ENCODE results near the gene IL13RA1. TPM values are rescaled to one million over a fixed set of nuclear protein-coding genes. Genes with fewer than 3 reads are reported as not detected.

IL13RA1 gene
- total and polyA plus RNA-seq, 3 experiments from 2014 or later, result 0.59 to 0.60 TPM; not detected in 1

GRCh38 chrX:118770133-118770760 is 42.8 kb downstream of the IL13RA1 start:
- no peaks in the 10 kb centered on the region for H3K36me3 Mint-ChIP-seq
- CTCF ChIA-PET, result no interaction called here
- Histone ChIP-seq H3K27me3 (ENCODE audit: insufficient read depth, low read length, poor library complexity, severe bottlenecking) (no peaks in the 10 kb centered on the region), H3K4me3 (ENCODE audit: low read length) (no peak overlapping the region), H3K36me3 (ENCODE audit: insufficient read depth, low read length) (no peaks in the 10 kb centered on the region), H3K9me3 (ENCODE audit: low read length) (no peaks in the 10 kb centered on the region), H3K27ac (ENCODE audit: low read depth, low read length) (no peak overlapping the region), H3K4me1 (ENCODE audit: insufficient read depth, low read length) (no peaks in the 10 kb centered on the region)
- H3K4me1 Mint-ChIP-seq, result no peaks in the 10 kb centered on the region
- H3K27ac Mint-ChIP-seq, result no peak overlapping the region
- DNase-seq, result no peak
- H3K9me3 Mint-ChIP-seq, result no peaks in the 10 kb centered on the region
- no peak overlapping the region for H3K4me3 Mint-ChIP-seq
- POLR2A ChIA-PET, result no interaction called here
- H3K27me3 Mint-ChIP-seq, result peaks cover 7 to 23% of the 10 kb centered on the region in 2 donors

DNA sequence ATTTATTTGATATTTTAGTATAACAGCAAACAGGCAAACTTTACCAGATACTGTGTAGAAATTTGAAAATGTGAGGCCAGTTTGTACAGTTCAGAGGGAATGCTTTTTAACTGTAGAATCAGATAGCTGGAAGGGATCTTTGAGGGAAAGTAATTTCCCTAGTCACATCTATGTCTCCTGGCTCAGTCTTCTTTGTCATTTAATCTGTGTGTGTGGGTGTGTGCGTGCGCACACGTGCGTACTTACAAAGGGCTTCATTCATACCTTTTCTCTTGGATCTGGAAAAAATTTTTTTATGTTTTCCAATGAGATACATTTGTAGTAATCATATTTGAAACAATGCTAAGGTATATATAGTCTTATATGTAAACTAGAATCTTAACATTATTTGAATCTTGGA is 44.6 kb downstream of the IL13RA1 start:
- H3K4me1 Mint-ChIP-seq, result no peaks in the 10 kb centered on the region
- H3K4me3 Mint-ChIP-seq, result no peak overlapping the region
- no peaks in the 10 kb centered on the region for H3K27me3 ChIP-seq (ENCODE audit: insufficient read depth, low read length, poor library complexity, severe bottlenecking)
- no peak overlapping the region for H3K27ac Mint-ChIP-seq
- no peak overlapping the region for H3K27ac ChIP-seq (ENCODE audit: low read depth, low read length)
- no peaks in the 10 kb centered on the region for H3K36me3 ChIP-seq (ENCODE audit: insufficient read depth, low read length)
- H3K9me3 ChIP-seq (ENCODE audit: low read length), result no peaks in the 10 kb centered on the region
- no peaks in the 10 kb centered on the region for H3K36me3 Mint-ChIP-seq
- no peak for DNase-seq
- H3K27me3 Mint-ChIP-seq, result peaks cover 16% of the 10 kb centered on the region in 2 donors
- CTCF ChIA-PET, result no interaction called here
- no peak overlapping the region for H3K4me3 ChIP-seq (ENCODE audit: low read length)
- H3K4me1 ChIP-seq (ENCODE audit: insufficient read depth, low read length), result no peaks in the 10 kb centered on the region
- POLR2A ChIA-PET, result no interaction called here
- H3K9me3 Mint-ChIP-seq, result no peaks in the 10 kb centered on the region

- no peaks in the 10 kb centered on the region for H3K36me3 ChIP-seq (ENCODE audit: insufficient read depth, low read length)
- Mint-ChIP-seq H3K27me3 (peaks cover 3 to 16% of the 10 kb centered on the region in 2 donors), H3K27ac (no peak overlapping the region), H3K9me3 (no peaks in the 10 kb centered on the region), H3K4me1 (no peaks in the 10 kb centered on the region), H3K4me3 (no peak overlapping the region), H3K36me3 (no peaks in the 10 kb centered on the region)
- no peaks in the 10 kb centered on the region for H3K9me3 ChIP-seq (ENCODE audit: low read length)
- ChIA-PET POLR2A (no interaction called here), CTCF (no interaction called here)
- no peak overlapping the region for H3K27ac ChIP-seq (ENCODE audit: low read depth, low read length)
- H3K4me3 ChIP-seq (ENCODE audit: low read length), result no peak overlapping the region
- no peak for DNase-seq
- H3K27me3 ChIP-seq (ENCODE audit: insufficient read depth, low read length, poor library complexity, severe bottlenecking), result no peaks in the 10 kb centered on the region
- H3K4me1 ChIP-seq (ENCODE audit: insufficient read depth, low read length), result no peaks in the 10 kb centered on the region
These were observed 46.4 kb downstream of the IL13RA1 start for GRCh38 chrX:118773782-118774181.

DNA sequence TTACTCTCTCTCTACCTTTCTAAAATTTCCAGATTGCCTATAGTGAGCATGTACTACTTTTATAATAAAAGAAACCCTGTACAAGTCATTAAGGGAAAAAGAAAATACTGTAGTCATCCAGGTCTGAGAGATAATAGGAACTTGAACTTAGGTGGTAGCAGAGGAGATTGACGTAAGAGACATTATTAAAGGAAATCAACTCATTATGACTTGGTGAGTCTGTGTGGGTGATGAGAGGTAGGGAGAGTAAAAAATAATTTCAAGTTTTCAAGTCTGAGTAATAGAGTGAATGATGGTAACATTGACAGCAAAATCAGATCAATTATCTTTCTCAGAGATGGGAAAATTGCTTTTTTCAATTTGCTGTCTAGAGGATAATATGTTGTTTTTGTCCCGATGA is 52.2 kb downstream of the IL13RA1 start:
- Mint-ChIP-seq H3K9me3 (no peaks in the 10 kb centered on the region), H3K4me3 (no peak overlapping the region), H3K27ac (no peak overlapping the region), H3K27me3 (peaks cover 6 to 25% of the 10 kb centered on the region in 2 donors), H3K36me3 (no peaks in the 10 kb centered on the region), H3K4me1 (no peaks in the 10 kb centered on the region)
- ChIA-PET CTCF (no interaction called here), POLR2A (no interaction called here)
- H3K27me3 ChIP-seq (ENCODE audit: insufficient read depth, low read length, poor library complexity, severe bottlenecking), result no peaks in the 10 kb centered on the region
- H3K4me3 ChIP-seq (ENCODE audit: low read length), result no peak overlapping the region
- H3K4me1 ChIP-seq (ENCODE audit: insufficient read depth, low read length), result no peaks in the 10 kb centered on the region
- DNase-seq, result no peak
- H3K9me3 ChIP-seq (ENCODE audit: low read length), result no peaks in the 10 kb centered on the region
- no peak overlapping the region for H3K27ac ChIP-seq (ENCODE audit: low read depth, low read length)
- H3K36me3 ChIP-seq (ENCODE audit: insufficient read depth, low read length), result no peaks in the 10 kb centered on the region

GRCh38 chrX:118780509-118780908 is 53.1 kb downstream of the IL13RA1 start:
- no peak for DNase-seq
- Histone ChIP-seq H3K9me3 (ENCODE audit: low read length) (no peaks in the 10 kb centered on the region), H3K4me3 (ENCODE audit: low read length) (no peak overlapping the region), H3K27ac (ENCODE audit: low read depth, low read length) (no peak overlapping the region), H3K36me3 (ENCODE audit: insufficient read depth, low read length) (no peaks in the 10 kb centered on the region), H3K27me3 (ENCODE audit: insufficient read depth, low read length, poor library complexity, severe bottlenecking) (no peaks in the 10 kb centered on the region), H3K4me1 (ENCODE audit: insufficient read depth, low read length) (no peaks in the 10 kb centered on the region)
- POLR2A ChIA-PET, result no interaction called here
- peaks cover 9 to 19% of the 10 kb centered on the region in 2 donors for H3K27me3 Mint-ChIP-seq
- no peaks in the 10 kb centered on the region for H3K36me3 Mint-ChIP-seq
- H3K27ac Mint-ChIP-seq, result peak overlapping the region in 1 of 8 donors; percentile 38
- no peaks in the 10 kb centered on the region for H3K4me1 Mint-ChIP-seq
- H3K4me3 Mint-ChIP-seq, result no peak overlapping the region
- H3K9me3 Mint-ChIP-seq, result no peaks in the 10 kb centered on the region
- CTCF ChIA-PET, result no interaction called here

DNA sequence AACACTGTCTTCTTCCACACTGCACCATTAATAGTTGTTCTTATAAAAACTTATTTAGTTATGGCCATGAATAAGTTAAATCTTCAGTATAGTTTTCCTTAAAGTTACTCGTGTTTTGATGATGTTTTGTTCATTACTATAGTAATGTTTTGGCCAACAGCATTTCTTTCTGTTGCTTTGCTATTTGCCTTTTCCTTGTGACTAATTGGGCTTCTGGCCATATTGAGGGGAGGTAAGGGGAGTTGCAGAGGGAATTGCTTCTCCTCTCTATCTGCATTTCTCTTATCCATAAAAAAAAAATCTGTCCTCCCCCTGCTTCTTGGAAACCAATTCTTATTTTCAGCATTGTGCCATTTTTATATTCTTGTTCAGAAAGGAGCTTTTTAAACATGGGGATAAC is 53.5 kb downstream of the IL13RA1 start:
- no peak for DNase-seq
- H3K36me3 Mint-ChIP-seq, result no peaks in the 10 kb centered on the region
- POLR2A ChIA-PET, result no interaction called here

GRCh38 chrX:118795528-118796280 is 68.3 kb downstream of the IL13RA1 start:
- Mint-ChIP-seq H3K27me3 (peaks cover 7 to 19% of the 10 kb centered on the region in 2 donors), H3K27ac (no peak overlapping the region)
- POLR2A ChIA-PET, result interaction anchor here (0.7 kb wide), 1 partner anchor 460 kb away, joined by 5 read pairs; no protein-coding TSS in a partner anchor

More for the DNA sequence above, 53.5 kb downstream of the IL13RA1 start:
- no peaks in the 10 kb centered on the region for H3K4me1 ChIP-seq (ENCODE audit: insufficient read depth, low read length)
- CTCF ChIA-PET, result no interaction called here
- H3K4me1 Mint-ChIP-seq, result no peaks in the 10 kb centered on the region
- H3K36me3 ChIP-seq (ENCODE audit: insufficient read depth, low read length), result no peaks in the 10 kb centered on the region
- peaks cover 10 to 16% of the 10 kb centered on the region in 2 donors for H3K27me3 Mint-ChIP-seq
- no peak overlapping the region for H3K4me3 ChIP-seq (ENCODE audit: low read length)
- H3K4me3 Mint-ChIP-seq, result no peak overlapping the region
- no peaks in the 10 kb centered on the region for H3K27me3 ChIP-seq (ENCODE audit: insufficient read depth, low read length, poor library complexity, severe bottlenecking)
- peak overlapping the region in 1 of 8 donors; percentile 38 for H3K27ac Mint-ChIP-seq
- no peak overlapping the region for H3K27ac ChIP-seq (ENCODE audit: low read depth, low read length)
- no peaks in the 10 kb centered on the region for H3K9me3 Mint-ChIP-seq
- H3K9me3 ChIP-seq (ENCODE audit: low read length), result no peaks in the 10 kb centered on the region

DNA sequence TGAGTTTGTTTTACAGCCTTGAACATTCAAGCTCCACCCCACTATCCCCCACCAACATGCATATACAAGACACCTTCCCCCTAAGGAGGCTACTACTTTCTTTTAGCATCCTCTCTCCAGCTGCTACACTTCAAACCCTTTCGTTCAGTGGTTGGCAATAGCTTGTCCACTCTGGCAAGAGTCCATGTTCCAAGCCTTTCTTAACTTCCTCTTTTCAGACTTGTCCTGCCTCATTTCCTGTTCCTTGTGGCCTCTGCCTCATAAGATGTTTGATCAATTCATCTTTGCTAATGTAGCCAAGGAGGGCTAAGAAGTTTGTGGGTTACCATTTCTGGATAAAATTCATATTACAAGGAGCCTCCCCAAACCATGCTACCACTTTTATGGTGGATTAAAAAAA is 75.5 kb downstream of the IL13RA1 start:
- Histone ChIP-seq H3K4me1 (ENCODE audit: insufficient read depth, low read length) (no peaks in the 10 kb centered on the region), H3K36me3 (ENCODE audit: insufficient read depth, low read length) (no peaks in the 10 kb centered on the region), H3K4me3 (ENCODE audit: low read length) (no peak overlapping the region), H3K27me3 (ENCODE audit: insufficient read depth, low read length, poor library complexity, severe bottlenecking) (no peaks in the 10 kb centered on the region), H3K9me3 (ENCODE audit: low read length) (no peaks in the 10 kb centered on the region), H3K27ac (ENCODE audit: low read depth, low read length) (no peak overlapping the region)
- Mint-ChIP-seq H3K9me3 (no peaks in the 10 kb centered on the region), H3K36me3 (no peaks in the 10 kb centered on the region), H3K27me3 (peaks cover 13 to 18% of the 10 kb centered on the region in 2 donors), H3K27ac (peak overlapping the region in 1 of 8 donors; percentile 6), H3K4me1 (no peaks in the 10 kb centered on the region), H3K4me3 (no peak overlapping the region)
- ChIA-PET CTCF (no interaction called here), POLR2A (no interaction called here)
- DNase-seq, result no peak

More at GRCh38 chrX:118795528-118796280, 68.3 kb downstream of the IL13RA1 start:
- Histone ChIP-seq H3K4me1 (ENCODE audit: insufficient read depth, low read length) (no peaks in the 10 kb centered on the region), H3K36me3 (ENCODE audit: insufficient read depth, low read length) (no peaks in the 10 kb centered on the region), H3K9me3 (ENCODE audit: low read length) (no peaks in the 10 kb centered on the region), H3K4me3 (ENCODE audit: low read length) (no peak overlapping the region), H3K27ac (ENCODE audit: low read depth, low read length) (no peak overlapping the region), H3K27me3 (ENCODE audit: insufficient read depth, low read length, poor library complexity, severe bottlenecking) (no peaks in the 10 kb centered on the region)
- no peak for DNase-seq
- H3K4me3 Mint-ChIP-seq, result no peak overlapping the region
- peaks cover 0 to 2% (median 0%) of the 10 kb centered on the region in 5 donors for H3K9me3 Mint-ChIP-seq
- H3K4me1 Mint-ChIP-seq, result no peaks in the 10 kb centered on the region
- no peaks in the 10 kb centered on the region for H3K36me3 Mint-ChIP-seq
- CTCF ChIA-PET, result no interaction called here

All from CD8-positive, alpha-beta memory T cell (primary cell).